ENCODE measurements around the gene TMEM130. TPM values are rescaled to one million over a fixed set of nuclear protein-coding genes. Genes with fewer than 3 reads are reported as not detected.

The TMEM130 gene
- total and polyA plus RNA-seq, 4 donors = 0.34 to 1.5 (median 0.60) TPM

GRCh38 chr7:98808751-98809460 is 60.9 kb downstream of the TMEM130 start:
- ATAC-seq (ENCODE audit: insufficient read depth, low FRiP score) = no peak
- peaks cover 0 to 9% (median 0%) of the 10 kb centered on the region in 4 donors for H3K9me3 ChIP-seq (ENCODE audit: control insufficient read depth in 4 of 4, insufficient read depth in 3 of 4, low read length in 3 of 4)
- H3K4me1 ChIP-seq (ENCODE audit: control insufficient read depth in 5 of 5, insufficient read depth in 5 of 5, low read length in 5 of 5) = no peaks in the 10 kb centered on the region
- H3K36me3 ChIP-seq (ENCODE audit: control insufficient read depth in 4 of 4, insufficient read depth in 4 of 4, low read length in 4 of 4) = no peaks in the 10 kb centered on the region
- no peak overlapping the region for H3K9ac ChIP-seq (ENCODE audit: insufficient read depth in 1 of 2, low read length in 2 of 2)
- H3K4me3 ChIP-seq = no peak overlapping the region
- no peaks in the 10 kb centered on the region for H3K27me3 ChIP-seq (ENCODE audit: control insufficient read depth in 3 of 3, insufficient read depth in 3 of 3, low read length in 2 of 3)
- no peak overlapping the region for H3K27ac ChIP-seq (ENCODE audit: low read depth in 1 of 2, low read length in 1 of 2)
- TF ChIP-seq CTCF (IDR thresholded peaks at IDR 0.05; ENCODE audit: control extremely low read depth, extremely low read depth) = no peak
- WGBS, 2 donors = 76 to 83% methylated on average over 7 of the region's 7 CpGs
- no peak for DNase-seq

GRCh38 chr7:98807068-98808048 is 62.5 kb downstream of the TMEM130 start:
- WGBS, 2 donors = 70 to 84% methylated on average over 11 of the region's 11 CpGs
- ATAC-seq (ENCODE audit: insufficient read depth, low FRiP score) = no peak
- Histone ChIP-seq H3K36me3 (ENCODE audit: control insufficient read depth in 4 of 4, insufficient read depth in 4 of 4, low read length in 4 of 4) (no peaks in the 10 kb centered on the region), H3K9ac (ENCODE audit: insufficient read depth in 1 of 2, low read length in 2 of 2) (no peak overlapping the region), H3K4me1 (ENCODE audit: control insufficient read depth in 5 of 5, insufficient read depth in 5 of 5, low read length in 5 of 5) (peaks cover 0 to 4% (median 0%) of the 10 kb centered on the region in 5 donors), H3K27me3 (ENCODE audit: control insufficient read depth in 3 of 3, insufficient read depth in 3 of 3, low read length in 2 of 3) (no peaks in the 10 kb centered on the region), H3K4me3 (no peak overlapping the region), H3K27ac (ENCODE audit: low read depth in 1 of 2, low read length in 1 of 2) (no peak overlapping the region), H3K9me3 (ENCODE audit: control insufficient read depth in 4 of 4, insufficient read depth in 3 of 4, low read length in 3 of 4) (peaks cover 0 to 15% (median 0%) of the 10 kb centered on the region in 4 donors)
- no peak for TF ChIP-seq CTCF (IDR thresholded peaks at IDR 0.05; ENCODE audit: control extremely low read depth, extremely low read depth)
- DNase-seq = peak in 2 of 3 donors; percentile 40 to 43

- Histone ChIP-seq H3K4me1 (ENCODE audit: control insufficient read depth in 5 of 5, insufficient read depth in 5 of 5, low read length in 5 of 5) (peaks cover 0 to 5% (median 0%) of the 10 kb centered on the region in 5 donors), H3K27ac (ENCODE audit: low read depth in 1 of 2, low read length in 1 of 2) (no peak overlapping the region), H3K36me3 (ENCODE audit: control insufficient read depth in 4 of 4, insufficient read depth in 4 of 4, low read length in 4 of 4) (no peaks in the 10 kb centered on the region), H3K9me3 (ENCODE audit: control insufficient read depth in 4 of 4, insufficient read depth in 3 of 4, low read length in 3 of 4) (peaks cover 0 to 24% (median 2%) of the 10 kb centered on the region in 4 donors), H3K4me3 (no peak overlapping the region), H3K9ac (ENCODE audit: insufficient read depth in 1 of 2, low read length in 2 of 2) (no peak overlapping the region), H3K27me3 (ENCODE audit: control insufficient read depth in 3 of 3, insufficient read depth in 3 of 3, low read length in 2 of 3) (no peaks in the 10 kb centered on the region)
- no peak for DNase-seq
- ATAC-seq (ENCODE audit: insufficient read depth, low FRiP score) = no peak
- no peak for TF ChIP-seq CTCF (IDR thresholded peaks at IDR 0.05; ENCODE audit: control extremely low read depth, extremely low read depth)
- 76 to 88% methylated on average over 3 of the region's 3 CpGs for WGBS, 2 donors
Measured at GRCh38 chr7:98805956-98806838, 63.6 kb downstream of the TMEM130 start.
